Astrocyte of the spinal cord (primary cell): ENCODE data around the gene REXO4.

Experiments
- DNase-seq: peaks from one replicate; pipeline ENCODE4 v3.0.0; 2011; ENCODE audit warnings: low read depth, low spot score
- H3K4me3 ChIP-seq: 2 replicates; pipeline ENCODE4 v1.5.1; 2011; ENCODE audit warnings: low read depth, mild to moderate bottlenecking, low read length, moderate library complexity
- in situ Hi-C: cut with HindIII; loops from 2 replicates; pipeline ENCODE4 v1.10.0; 2017; ENCODE audit warnings: low sequenced_read_pairs
- TF ChIP-seq, protein P1 (sequence below): IDR thresholded peaks from 2 replicates; pipeline ENCODE4 v1.5.1; 2012; ENCODE audit warnings: low read depth, mild to moderate bottlenecking, low read length, inconsistent platforms

The REXO4 gene

DNA sequence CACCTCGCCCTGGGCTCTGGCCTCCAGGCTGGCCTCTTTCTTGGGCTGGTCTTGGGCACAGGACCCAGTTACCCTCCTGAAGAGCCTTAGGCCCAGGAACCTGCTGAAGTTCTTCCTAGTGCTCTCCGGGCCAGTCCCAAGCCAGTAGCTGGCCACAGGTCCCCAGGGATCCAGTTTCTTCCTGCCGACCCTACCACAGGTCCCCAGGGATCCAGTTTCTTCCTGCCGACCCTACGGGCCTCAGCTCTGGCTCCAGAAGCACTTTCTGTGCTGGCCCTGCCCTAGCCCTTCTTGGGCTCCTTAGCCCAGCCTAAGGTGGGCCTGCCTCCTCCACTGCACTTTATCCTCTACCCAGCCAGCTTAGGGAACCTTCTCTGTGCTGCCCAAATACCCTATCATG lies 23.8 kb upstream of the REXO4 start:
- in situ Hi-C loops = no loop called here
- no peak for DNase-seq
- TF ChIP-seq, protein P1, sequence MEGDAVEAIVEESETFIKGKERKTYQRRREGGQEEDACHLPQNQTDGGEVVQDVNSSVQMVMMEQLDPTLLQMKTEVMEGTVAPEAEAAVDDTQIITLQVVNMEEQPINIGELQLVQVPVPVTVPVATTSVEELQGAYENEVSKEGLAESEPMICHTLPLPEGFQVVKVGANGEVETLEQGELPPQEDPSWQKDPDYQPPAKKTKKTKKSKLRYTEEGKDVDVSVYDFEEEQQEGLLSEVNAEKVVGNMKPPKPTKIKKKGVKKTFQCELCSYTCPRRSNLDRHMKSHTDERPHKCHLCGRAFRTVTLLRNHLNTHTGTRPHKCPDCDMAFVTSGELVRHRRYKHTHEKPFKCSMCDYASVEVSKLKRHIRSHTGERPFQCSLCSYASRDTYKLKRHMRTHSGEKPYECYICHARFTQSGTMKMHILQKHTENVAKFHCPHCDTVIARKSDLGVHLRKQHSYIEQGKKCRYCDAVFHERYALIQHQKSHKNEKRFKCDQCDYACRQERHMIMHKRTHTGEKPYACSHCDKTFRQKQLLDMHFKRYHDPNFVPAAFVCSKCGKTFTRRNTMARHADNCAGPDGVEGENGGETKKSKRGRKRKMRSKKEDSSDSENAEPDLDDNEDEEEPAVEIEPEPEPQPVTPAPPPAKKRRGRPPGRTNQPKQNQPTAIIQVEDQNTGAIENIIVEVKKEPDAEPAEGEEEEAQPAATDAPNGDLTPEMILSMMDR = no peak
- no peak overlapping the region for H3K4me3 ChIP-seq

DNA sequence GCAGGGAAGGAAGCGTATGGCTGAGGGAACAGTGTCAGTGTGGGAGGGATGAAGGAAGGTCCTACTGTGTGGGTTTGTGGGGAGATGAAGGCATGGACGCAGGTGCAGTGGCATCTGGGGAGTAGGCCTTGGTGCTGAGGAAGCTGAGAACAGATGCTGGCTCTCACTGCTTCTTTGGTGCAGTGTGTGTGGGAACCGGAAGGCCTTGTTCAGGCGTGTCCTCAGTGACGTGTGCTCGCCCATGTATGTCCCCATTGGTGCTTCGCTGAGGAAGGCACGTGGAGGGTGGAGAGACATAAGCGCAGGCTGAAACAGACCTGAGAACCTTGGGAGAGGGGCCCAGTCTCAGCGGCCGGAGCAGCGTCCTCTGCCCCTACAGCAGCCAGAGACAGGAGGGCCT lies 23.1 kb upstream of the REXO4 start:
- DNase-seq = no peak
- in situ Hi-C loops = no loop called here
- no peak overlapping the region for H3K4me3 ChIP-seq
- TF ChIP-seq, protein P1 = no peak

DNA sequence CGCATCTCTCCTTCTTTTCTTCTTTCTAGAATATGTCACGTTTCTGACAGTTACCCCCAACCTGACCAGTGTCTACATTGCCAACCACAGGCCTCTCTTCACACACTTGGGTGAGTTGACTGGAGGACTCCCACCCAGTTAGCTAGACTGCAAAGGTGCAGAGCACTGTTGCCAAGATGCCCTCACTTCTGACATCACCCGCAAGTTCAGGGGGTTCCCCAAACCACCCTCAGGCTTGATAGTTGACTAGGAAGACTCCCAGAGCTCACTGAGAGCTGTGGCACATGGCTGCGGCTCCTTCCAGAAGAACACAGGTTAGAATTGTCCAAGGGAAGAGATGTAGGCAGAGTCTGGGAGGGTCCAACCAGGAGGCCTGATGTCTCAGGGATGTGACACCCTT lies 21.5 kb upstream of the REXO4 start:
- no peak overlapping the region for H3K4me3 ChIP-seq
- in situ Hi-C loops = no loop called here
- TF ChIP-seq, protein P1 = no peak
- no peak for DNase-seq

DNA sequence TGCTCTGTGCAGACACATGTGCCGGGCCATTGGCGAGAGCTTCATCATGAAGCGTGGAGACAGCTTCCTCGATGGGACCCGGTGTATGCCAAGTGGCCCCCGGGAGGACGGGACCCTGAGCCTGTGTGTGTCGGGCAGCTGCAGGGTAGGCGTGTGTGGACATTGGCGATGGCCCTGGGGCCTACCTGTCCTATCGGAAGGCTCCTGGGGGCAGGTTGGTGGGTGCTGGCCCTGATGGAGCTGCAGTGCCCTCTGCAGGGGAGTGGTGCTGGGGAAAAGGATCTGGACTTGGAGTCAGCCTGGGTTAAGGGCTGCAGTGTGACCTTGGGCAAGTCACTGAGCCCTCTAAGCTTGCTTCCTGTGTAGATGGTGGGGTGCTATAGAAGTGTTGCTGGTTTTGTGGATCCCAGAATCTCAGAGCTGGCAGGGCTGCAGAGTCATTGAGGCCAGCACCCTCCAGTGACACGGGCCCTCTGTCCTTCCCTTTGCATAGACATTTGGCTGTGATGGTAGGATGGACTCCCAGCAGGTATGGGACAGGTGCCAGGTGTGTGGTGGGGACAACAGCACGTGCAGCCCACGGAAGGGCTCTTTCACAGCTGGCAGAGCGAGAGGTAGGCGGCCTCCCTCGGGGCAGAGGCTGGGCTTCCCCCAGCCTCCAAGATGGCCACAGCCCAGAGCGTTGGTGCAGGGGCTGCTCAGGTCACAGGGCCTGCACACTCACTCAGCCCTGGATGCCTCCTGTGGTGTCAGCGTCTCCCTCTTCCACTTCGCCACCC lies 20.1 kb upstream of the REXO4 start:
- in situ Hi-C loops = no loop called here
- no peak overlapping the region for H3K4me3 ChIP-seq
- TF ChIP-seq, protein P1 = no peak
- DNase-seq = no peak

DNA sequence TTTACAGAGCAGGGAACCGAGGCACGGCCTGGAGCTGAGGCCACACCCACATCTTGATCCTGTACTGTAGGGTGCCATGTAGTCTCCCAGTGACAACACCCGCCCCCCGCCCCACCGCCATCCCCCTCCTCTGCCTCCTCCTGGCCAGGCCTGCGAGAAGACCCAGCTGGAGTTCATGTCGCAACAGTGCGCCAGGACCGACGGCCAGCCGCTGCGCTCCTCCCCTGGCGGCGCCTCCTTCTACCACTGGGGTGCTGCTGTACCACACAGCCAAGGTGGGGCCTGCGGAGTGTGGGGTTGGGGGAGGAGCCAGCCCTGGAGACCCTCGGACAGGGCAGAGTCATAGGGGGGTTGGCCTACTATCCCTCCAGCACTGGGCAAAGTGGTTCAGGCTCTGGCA lies 18.9 kb upstream of the REXO4 start:
- TF ChIP-seq, protein P1 = no peak
- no peak overlapping the region for H3K4me3 ChIP-seq
- no peak for DNase-seq
- in situ Hi-C loops = no loop called here

DNA sequence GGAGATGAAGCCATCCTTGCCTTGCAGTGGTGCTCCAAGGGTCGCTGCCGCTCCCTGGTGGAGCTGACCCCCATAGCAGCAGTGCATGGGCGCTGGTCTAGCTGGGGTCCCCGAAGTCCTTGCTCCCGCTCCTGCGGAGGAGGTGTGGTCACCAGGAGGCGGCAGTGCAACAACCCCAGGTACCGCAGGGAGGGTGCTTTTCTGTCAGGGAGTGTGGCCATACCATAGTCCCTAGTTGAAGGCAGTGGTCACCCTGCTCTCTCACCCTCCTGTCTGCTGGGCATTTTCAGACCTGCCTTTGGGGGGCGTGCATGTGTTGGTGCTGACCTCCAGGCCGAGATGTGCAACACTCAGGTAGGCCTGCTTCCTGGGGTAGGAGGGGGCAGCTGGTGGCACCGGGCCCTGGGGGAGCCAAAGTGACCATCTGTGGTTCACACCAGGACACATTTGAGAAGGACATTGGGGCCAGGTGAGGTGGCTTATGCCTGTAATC lies 15.6 kb upstream of the REXO4 start:
- DNase-seq = no peak
- in situ Hi-C loops = no loop called here
- H3K4me3 ChIP-seq = no peak overlapping the region
- TF ChIP-seq, protein P1 = no peak
